Hematopoietic multipotent progenitor cell treated with erythropoietin and hydrocortisone succinate and interleukin-3 and kit ligand, for 15 days (in vitro differentiated cells): ENCODE data around the gene FAR1.

Source experiments
- DNase-seq: peaks from one replicate; pipeline ENCODE4 v3.0.0-alpha.2; 2015; ENCODE audit warnings: low spot score

FAR1 gene

GRCh38 chr11:13669544-13670488, 1.3 kb downstream of the FAR1 start:
- DNase-seq = peak; percentile 28

- DNase-seq = no peak
These were observed 4.2 kb downstream of the FAR1 start for GRCh38 chr11:13672576-13673210.

- no peak for DNase-seq
These were observed 6.5 kb downstream of the FAR1 start for GRCh38 chr11:13674799-13675509.

- DNase-seq = no peak
These were observed 8.1 kb downstream of the FAR1 start for GRCh38 chr11:13676576-13676975.

- no peak for DNase-seq
These were observed 11.3 kb downstream of the FAR1 start for GRCh38 chr11:13679768-13680167.

- no peak for DNase-seq
These were observed 12.2 kb downstream of the FAR1 start for GRCh38 chr11:13680501-13681264.

GRCh38 chr11:13681446-13681845, 13.0 kb downstream of the FAR1 start:
- no peak for DNase-seq

- no peak for DNase-seq
These were observed 13.7 kb downstream of the FAR1 start for GRCh38 chr11:13682212-13682611.

GRCh38 chr11:13685461-13686108, 17.1 kb downstream of the FAR1 start:
- DNase-seq = no peak

- DNase-seq = no peak
These were observed 18.3 kb downstream of the FAR1 start for GRCh38 chr11:13686776-13687175.

GRCh38 chr11:13687271-13687670, 18.8 kb downstream of the FAR1 start:
- DNase-seq = no peak

GRCh38 chr11:13691286-13691899, 22.9 kb downstream of the FAR1 start:
- DNase-seq = no peak

GRCh38 chr11:13692172-13692571, 23.7 kb downstream of the FAR1 start:
- no peak for DNase-seq

GRCh38 chr11:13694115-13694514, 25.6 kb downstream of the FAR1 start:
- no peak for DNase-seq

GRCh38 chr11:13695886-13696285, 27.4 kb downstream of the FAR1 start:
- no peak for DNase-seq

- peak; percentile 16 for DNase-seq
These were observed 29.2 kb downstream of the FAR1 start for GRCh38 chr11:13697710-13698109.

- DNase-seq = peak; percentile 72
These were observed 29.7 kb downstream of the FAR1 start for GRCh38 chr11:13698132-13698531.

- no peak for DNase-seq
These were observed 30.6 kb downstream of the FAR1 start for GRCh38 chr11:13699041-13699440.

GRCh38 chr11:13699870-13700269, 31.4 kb downstream of the FAR1 start:
- no peak for DNase-seq

GRCh38 chr11:13701506-13701905, 33.0 kb downstream of the FAR1 start:
- no peak for DNase-seq

GRCh38 chr11:13702071-13702470, 33.6 kb downstream of the FAR1 start:
- DNase-seq = no peak
